Neuronal stem cell (in vitro differentiated cells): Measurements from ENCODE around the gene SMIM10.

Source experiments
- DNase-seq: peaks from one replicate; pipeline ENCODE4 v3.0.0-alpha.2; 2013; ENCODE audit warnings: low spot score
- H2AFZ ChIP-seq: one replicate; pipeline ENCODE4 v1.6.1; 2013; ENCODE audit warnings: mild to moderate bottlenecking, low read length, inconsistent platforms
- H2AK5ac ChIP-seq: 2 replicates; pipeline ENCODE4 v1.6.1; 2013; ENCODE audit warnings: low read depth, mild to moderate bottlenecking, inconsistent platforms, low read length, moderate library complexity, mixed read lengths
- H2BK120ac ChIP-seq: 2 replicates; pipeline ENCODE4 v1.6.1; 2013; ENCODE audit warnings: low read depth, mild to moderate bottlenecking, inconsistent platforms, low read length, moderate library complexity, mixed read lengths
- H2BK12ac ChIP-seq: one replicate; pipeline ENCODE4 v1.6.1; 2013; ENCODE audit warnings: low read length, inconsistent platforms
- H2BK15ac ChIP-seq: 2 replicates; pipeline ENCODE4 v1.6.1; 2013; ENCODE audit warnings: mild to moderate bottlenecking, low read length, inconsistent platforms, mixed read lengths
- H2BK5ac ChIP-seq: one replicate; pipeline ENCODE4 v1.6.1; 2013; ENCODE audit warnings: inconsistent platforms, mild to moderate bottlenecking, low read length, moderate library complexity
- H3K14ac ChIP-seq: one replicate; pipeline ENCODE4 v1.6.1; 2013; ENCODE audit warnings: low read length, inconsistent platforms
- H3K18ac ChIP-seq: 2 replicates; pipeline ENCODE4 v1.6.1; 2013; ENCODE audit warnings: low read length, inconsistent platforms
- H3K23ac ChIP-seq: 2 replicates; pipeline ENCODE4 v1.6.1; 2013; ENCODE audit warnings: low read depth, mild to moderate bottlenecking, mixed read lengths, low read length, inconsistent platforms; ENCODE audit not compliant: poor library complexity
- H3K27ac ChIP-seq: replicated peaks from 3 replicates; pipeline ENCODE4 v1.5.1; 2013; ENCODE audit warnings: low read length, inconsistent platforms
- H3K27me3 ChIP-seq, 3 experiments: 2 replicates each; pipeline ENCODE4 v1.6.1; 2013; ENCODE audit warnings: low read length in 3 of 3, mild to moderate bottlenecking in 2 of 3, inconsistent platforms in 1 of 3, low read depth in 1 of 3, mixed read lengths in 1 of 3, moderate library complexity in 1 of 3; ENCODE audit not compliant: control insufficient read depth in 3 of 3, insufficient read depth in 3 of 3
- H3K36me3 ChIP-seq, 2 donors: replicated peaks in 1 of 2; 2 replicates each; pipeline ENCODE4 v1.6.1; 2013; ENCODE audit warnings: low read length in 2 of 2; ENCODE audit not compliant: control insufficient read depth in 2 of 2, insufficient read depth in 2 of 2
- H3K4ac ChIP-seq: 2 replicates; pipeline ENCODE4 v1.6.1; 2013; ENCODE audit warnings: inconsistent platforms, mild to moderate bottlenecking, low read length, moderate library complexity
- H3K4me1 ChIP-seq, 2 donors: 1 replicate in 1 of 2; 2 replicates in 1 of 2; pipeline ENCODE4 v1.6.1; 2013; ENCODE audit warnings: low read length in 2 of 2, low read depth in 1 of 2; ENCODE audit not compliant: control insufficient read depth in 2 of 2, insufficient read depth in 1 of 2
- H3K4me2 ChIP-seq: one replicate; pipeline ENCODE4 v1.6.1; 2013; ENCODE audit warnings: mild to moderate bottlenecking, low read length, inconsistent platforms; ENCODE audit not compliant: insufficient read depth, poor library complexity, severe bottlenecking
- H3K4me3 ChIP-seq, 2 donors: 2 replicates each; pipeline ENCODE4 v1.5.1; 2013; ENCODE audit warnings: low read length in 2 of 2, mild to moderate bottlenecking in 2 of 2, inconsistent platforms in 1 of 2, moderate library complexity in 1 of 2
- H3K79me1 ChIP-seq: one replicate; pipeline ENCODE4 v1.6.1; 2013; ENCODE audit warnings: low read depth, mild to moderate bottlenecking, inconsistent platforms, low read length, moderate library complexity
- H3K9ac ChIP-seq: one replicate; pipeline ENCODE4 v1.6.1; 2013; ENCODE audit warnings: mild to moderate bottlenecking, low read depth, low read length, inconsistent platforms; ENCODE audit not compliant: poor library complexity
- H3K9me3 ChIP-seq, 2 donors: replicated peaks in 1 of 2; 2 replicates each; pipeline versions ENCODE3 to v1.6.1; 2013; ENCODE audit warnings: low read length in 2 of 2, mild to moderate bottlenecking in 2 of 2, inconsistent platforms in 1 of 2, low read depth in 1 of 2, mixed read lengths in 1 of 2, moderate library complexity in 1 of 2; ENCODE audit not compliant: control insufficient read depth in 2 of 2, insufficient read depth in 1 of 2
- H4K8ac ChIP-seq: one replicate; pipeline ENCODE4 v1.6.1; 2013; ENCODE audit warnings: low read depth, mild to moderate bottlenecking, inconsistent platforms, low read length, moderate library complexity
- H4K91ac ChIP-seq: one replicate; pipeline ENCODE4 v1.6.1; 2013; ENCODE audit warnings: low read length, low read depth, mild to moderate bottlenecking, inconsistent platforms; ENCODE audit not compliant: poor library complexity
- WGBS, 2 donors: extraction: QIAGEN DNeasy Blood & Tissue Kit; methylation state at CpG; one replicate each; pipeline ENCODE4 v1.1.7; 2013; ENCODE audit warnings: missing lambda C conversion rate in 2 of 2, mixed read lengths in 1 of 2; ENCODE audit not compliant: insufficient read length in 2 of 2, insufficient replicate concordance in 1 of 2; ENCODE audit errors: extremely low coverage in 2 of 2; 5-methylcytosine and 5-hydroxymethylcytosine counted together

SMIM10 gene

DNA sequence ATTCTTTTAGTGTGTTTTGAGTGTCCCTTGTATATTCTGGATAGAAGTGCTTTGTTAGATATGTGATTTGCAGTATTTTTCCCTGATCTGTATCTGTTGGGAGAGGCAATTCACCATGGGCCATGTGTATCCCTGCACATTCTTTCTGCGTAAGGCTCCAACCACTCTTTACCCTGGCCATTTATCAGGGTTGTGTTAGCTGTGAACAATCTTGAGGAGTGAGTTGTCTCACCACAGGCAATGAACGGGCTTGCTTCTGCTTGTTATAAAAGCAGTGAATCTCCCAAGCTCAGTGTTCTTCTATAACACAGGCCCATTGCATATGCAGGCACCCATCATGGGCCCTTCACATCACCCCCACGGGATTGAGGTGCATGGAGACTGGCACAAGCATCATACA is 18.9 kb upstream of the SMIM10 start:
- H2BK5ac ChIP-seq: no peak overlapping the region

DNA sequence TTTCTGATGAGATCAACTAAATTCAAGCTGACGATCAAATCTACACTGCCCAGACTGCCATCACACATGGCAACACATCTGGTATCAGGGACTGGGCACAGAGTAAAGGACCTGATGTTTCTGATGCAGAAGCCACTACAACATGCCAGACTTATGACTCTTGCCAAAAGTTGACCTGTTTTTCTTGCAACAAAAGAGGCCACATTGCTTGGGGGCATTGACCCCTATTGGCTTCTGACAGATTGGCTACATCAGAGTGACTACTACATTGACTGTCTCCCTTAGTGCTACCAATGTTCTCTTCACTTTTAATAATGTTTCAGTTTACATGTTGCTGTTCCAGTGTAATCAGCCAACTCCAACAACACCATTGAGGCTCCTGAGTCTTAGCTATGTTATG is 15.3 kb upstream of the SMIM10 start:
- Histone ChIP-seq H3K4me3 (no peak overlapping the region), H2BK12ac (no peak overlapping the region), H2BK5ac (no peak overlapping the region), H2BK120ac (no peak overlapping the region), H3K36me3 (no peaks in the 10 kb centered on the region), H2AK5ac (no peak overlapping the region), H3K4ac (no peak overlapping the region), H4K91ac (no peak overlapping the region), H2BK15ac (no peak overlapping the region), H3K27ac (no peak overlapping the region), H4K8ac (no peak overlapping the region), H3K9me3 (no peaks in the 10 kb centered on the region), H3K23ac (no peak overlapping the region), H3K4me1 (no peaks in the 10 kb centered on the region), H3K27me3 (peaks cover 0 to 14% (median 0%) of the 10 kb centered on the region in 3 experiments), H3K9ac (no peak overlapping the region), H3K79me1 (no peaks in the 10 kb centered on the region), H3K18ac (no peak overlapping the region), H3K14ac (no peak overlapping the region), H3K4me2 (no peak overlapping the region), H2AFZ (no peak overlapping the region)
- no peak for DNase-seq
- WGBS, 2 donors: no CpG with 5 or more reads among the region's 1 CpG

More for the DNA sequence above, 18.9 kb upstream of the SMIM10 start:
- no peak overlapping the region for H2AK5ac ChIP-seq
- no peak overlapping the region for H3K4me2 ChIP-seq
- H2BK15ac ChIP-seq: no peak overlapping the region
- no peak for DNase-seq
- H3K4ac ChIP-seq: no peak overlapping the region
- no peak overlapping the region for H3K18ac ChIP-seq
- no peak overlapping the region for H3K4me3 ChIP-seq
- peaks cover 0 to 14% (median 0%) of the 10 kb centered on the region in 3 experiments for H3K27me3 ChIP-seq
- no peak overlapping the region for H3K27ac ChIP-seq
- H3K23ac ChIP-seq: no peak overlapping the region
- no peak overlapping the region for H2BK120ac ChIP-seq
- H4K91ac ChIP-seq: no peak overlapping the region
- no peaks in the 10 kb centered on the region for H3K9me3 ChIP-seq
- H3K14ac ChIP-seq: no peak overlapping the region
- no peak overlapping the region for H4K8ac ChIP-seq
- H2BK12ac ChIP-seq: no peak overlapping the region
- WGBS, 2 donors: no CpG with 5 or more reads among the region's 3 CpGs
- H3K79me1 ChIP-seq: no peaks in the 10 kb centered on the region
- no peak overlapping the region for H2AFZ ChIP-seq
- no peaks in the 10 kb centered on the region for H3K4me1 ChIP-seq
- H3K9ac ChIP-seq: no peak overlapping the region
- H3K36me3 ChIP-seq: no peaks in the 10 kb centered on the region

DNA sequence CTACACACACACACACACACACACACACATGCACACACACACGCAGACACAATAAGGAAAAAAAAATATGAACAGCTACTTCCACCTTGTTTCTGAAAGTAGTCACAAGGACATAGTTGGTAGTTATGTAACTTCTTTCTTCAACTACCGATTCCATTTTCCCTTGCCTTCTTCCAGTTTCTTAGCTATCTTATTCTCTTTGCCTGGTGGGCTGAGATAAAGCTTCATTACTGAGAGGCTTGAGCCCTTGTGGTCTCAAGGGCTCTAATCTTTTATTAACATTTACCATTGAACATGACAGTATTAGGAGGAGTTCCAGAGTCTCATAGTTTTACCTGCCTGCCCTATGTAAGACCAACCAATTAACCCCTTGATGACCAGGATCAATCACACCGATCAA is 8.9 kb upstream of the SMIM10 start:
- no peak overlapping the region for H3K4me2 ChIP-seq
- H2AFZ ChIP-seq: no peak overlapping the region
- no peak overlapping the region for H2AK5ac ChIP-seq
- no peak overlapping the region for H2BK12ac ChIP-seq
- no peak overlapping the region for H2BK15ac ChIP-seq
- no peaks in the 10 kb centered on the region for H3K27me3 ChIP-seq
- H3K18ac ChIP-seq: no peak overlapping the region
- H3K9me3 ChIP-seq: no peaks in the 10 kb centered on the region
- no peak overlapping the region for H3K14ac ChIP-seq
- no peak overlapping the region for H3K9ac ChIP-seq
- H2BK5ac ChIP-seq: no peak overlapping the region
- no peaks in the 10 kb centered on the region for H3K4me1 ChIP-seq
- no peak overlapping the region for H3K4ac ChIP-seq
- H4K8ac ChIP-seq: no peak overlapping the region
- no peak overlapping the region for H2BK120ac ChIP-seq
- no peak overlapping the region for H3K4me3 ChIP-seq
- H3K23ac ChIP-seq: no peak overlapping the region
- no CpG with 5 or more reads among the region's 3 CpGs for WGBS, 2 donors
- H3K36me3 ChIP-seq: no peaks in the 10 kb centered on the region
- no peak overlapping the region for H3K27ac ChIP-seq
- no peak overlapping the region for H4K91ac ChIP-seq
- no peak for DNase-seq
- H3K79me1 ChIP-seq: no peaks in the 10 kb centered on the region

DNA sequence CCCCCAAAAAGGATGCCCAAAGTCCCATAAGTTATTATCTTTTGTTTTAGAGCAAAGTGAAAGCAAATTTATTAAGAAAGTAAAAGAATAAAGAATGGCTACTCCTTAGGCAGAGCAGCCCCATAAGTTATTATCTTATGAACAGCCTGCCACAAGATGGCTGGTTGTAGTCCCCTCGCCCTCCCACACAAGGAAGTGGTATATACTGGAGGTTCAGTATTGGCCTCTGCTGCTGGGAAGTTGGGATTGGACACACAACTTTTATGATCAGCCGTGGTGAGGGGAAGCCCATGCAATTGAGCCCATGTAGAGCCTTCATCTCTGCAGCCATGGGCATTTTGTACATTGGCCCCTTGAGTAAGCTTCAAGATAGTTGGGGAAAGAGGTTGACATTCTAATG is 8.0 kb upstream of the SMIM10 start:
- H2AK5ac ChIP-seq: no peak overlapping the region
- H3K4me1 ChIP-seq: no peaks in the 10 kb centered on the region
- no peak overlapping the region for H2AFZ ChIP-seq
- no peak overlapping the region for H3K18ac ChIP-seq
- WGBS, 2 donors: no CpG with 5 or more reads among the region's 2 CpGs
- no peak overlapping the region for H3K9ac ChIP-seq
- no peak overlapping the region for H3K4me2 ChIP-seq
- no peaks in the 10 kb centered on the region for H3K9me3 ChIP-seq
- H3K23ac ChIP-seq: no peak overlapping the region
- no peaks in the 10 kb centered on the region for H3K27me3 ChIP-seq
- no peaks in the 10 kb centered on the region for H3K36me3 ChIP-seq
- no peaks in the 10 kb centered on the region for H3K79me1 ChIP-seq
- H3K27ac ChIP-seq: no peak overlapping the region
- no peak for DNase-seq
- no peak overlapping the region for H4K8ac ChIP-seq
- H2BK120ac ChIP-seq: no peak overlapping the region
- H4K91ac ChIP-seq: no peak overlapping the region
- no peak overlapping the region for H2BK15ac ChIP-seq
- no peak overlapping the region for H3K4me3 ChIP-seq
- H2BK12ac ChIP-seq: no peak overlapping the region
- no peak overlapping the region for H3K14ac ChIP-seq
- H3K4ac ChIP-seq: no peak overlapping the region
- H2BK5ac ChIP-seq: no peak overlapping the region
